Activated T-cell treated with anti-CD3 and anti-CD28 coated beads, Interleukin-2, amount 50 U/mL, for 1 hour (primary cell): ENCODE results near the gene TTBK1.
A peak's percentile ranks its signal among the peaks of the same experiment; 100 is the strongest.

Experiments used
- DNase-seq: peaks from one replicate; pipeline ENCODE4 v3.0.0-alpha.2; 2020

TTBK1 gene

GRCh38 chr6:43256670-43257366 lies 13.5 kb downstream of the TTBK1 start:
- DNase-seq = no peak

- DNase-seq = no peak
These were observed 14.3 kb downstream of the TTBK1 start for GRCh38 chr6:43257367-43258145.

- DNase-seq = no peak
These were observed 14.9 kb downstream of the TTBK1 start for GRCh38 chr6:43258180-43258579.

GRCh38 chr6:43258807-43259686 lies 15.8 kb downstream of the TTBK1 start:
- DNase-seq = no peak

GRCh38 chr6:43260791-43261190 lies 17.5 kb downstream of the TTBK1 start:
- no peak for DNase-seq

GRCh38 chr6:43261198-43261597 lies 17.9 kb downstream of the TTBK1 start:
- DNase-seq = no peak

GRCh38 chr6:43262000-43262779 lies 18.9 kb downstream of the TTBK1 start:
- no peak for DNase-seq

GRCh38 chr6:43262780-43263313 lies 19.6 kb downstream of the TTBK1 start:
- no peak for DNase-seq

GRCh38 chr6:43263314-43264178 lies 20.3 kb downstream of the TTBK1 start:
- DNase-seq = peak; percentile 75

GRCh38 chr6:43264599-43265145 lies 21.4 kb downstream of the TTBK1 start:
- DNase-seq = no peak

GRCh38 chr6:43265564-43265963 lies 22.3 kb downstream of the TTBK1 start:
- DNase-seq = no peak

- no peak for DNase-seq
These were observed 24.5 kb downstream of the TTBK1 start for GRCh38 chr6:43267619-43268354.

- no peak for DNase-seq
These were observed 25.0 kb downstream of the TTBK1 start for GRCh38 chr6:43268355-43268700.

- no peak for DNase-seq
These were observed 25.5 kb downstream of the TTBK1 start for GRCh38 chr6:43268782-43269272.

GRCh38 chr6:43269273-43270007 lies 26.2 kb downstream of the TTBK1 start:
- peak; percentile 58 for DNase-seq

GRCh38 chr6:43271103-43271815 lies 28.0 kb downstream of the TTBK1 start:
- no peak for DNase-seq

- no peak for DNase-seq
These were observed 28.7 kb downstream of the TTBK1 start for GRCh38 chr6:43271944-43272343.

GRCh38 chr6:43273707-43274106 lies 30.4 kb downstream of the TTBK1 start:
- no peak for DNase-seq
